Esophagus squamous epithelium (tissue), 5 donors: Measurements from ENCODE around the gene NAA80. TPM values are rescaled to one million over a fixed set of nuclear protein-coding genes. Genes with fewer than 3 reads are reported as not detected.

ENCODE experiments used
- DNase-seq: peaks from one replicate; lab custom pipeline; 2025; lab: John Stamatoyannopoulos, UW
- H3K27ac ChIP-seq, 4 donors: fragments of 200-600 bp; sonication (generic); one replicate each; pipeline ENCODE4 v1.5.1; 2016 to 2019; ENCODE audit warnings: mild to moderate bottlenecking in 1 of 4
- H3K27me3 ChIP-seq, 4 donors: fragments of 200-600 bp; sonication (generic); 1 replicate in 3 of 4; 2 replicates in 1 of 4; pipeline versions ENCODE4 v1.5.1 to v1.6.0; 2017 to 2021; ENCODE audit warnings: antibody characterized with exemption in 1 of 4
- H3K36me3 ChIP-seq, 3 donors: fragments of 200-600 bp; sonication (generic); one replicate each; pipeline ENCODE4 v1.5.1; 2016 to 2019
- H3K4me1 ChIP-seq, 3 donors: fragments of 200-600 bp; sonication (generic); one replicate each; pipeline ENCODE4 v1.5.1; 2017 to 2019
- H3K4me3 ChIP-seq, 4 donors: fragments of 200-600 bp; sonication (generic); 1 replicate in 3 of 4; 2 replicates in 1 of 4; pipeline ENCODE4 v1.5.1; 2016 to 2019; ENCODE audit warnings: mild to moderate bottlenecking in 2 of 4, moderate library complexity in 1 of 4
- H3K9me3 ChIP-seq, 3 donors: fragments of 200-600 bp; sonication (generic); one replicate each; pipeline ENCODE4 v1.5.1; 2016 to 2019
- POLR2A ChIP-seq, 4 donors: fragments of 450-650 bp; IDR thresholded peaks; one replicate each; pipeline ENCODE4 v1.6.1; 2017; ENCODE audit warnings: antibody characterized with exemption in 4 of 4, mild to moderate bottlenecking in 4 of 4, moderate library complexity in 3 of 4
- WGBS, 2 donors: methylation state at CpG; one replicate each; pipeline ENCODE4 v1.1.5; 2018; 5-methylcytosine and 5-hydroxymethylcytosine counted together
- intact Hi-C: fragments of 100-400 bp; cut with DNase I; formaldehyde crosslinking; loops from one replicate; pipeline ENCODE4 v1.15.0; 2022
- total RNA-seq, 4 donors: library from RNA; depleted of rRNA; stranded (reverse); fragments of >200 nt; gene quantifications; one replicate each; pipeline ENCODE4 v1.1.0, GENCODE V29; 2016
- TF ChIP-seq, protein P1 (sequence below), 6 experiments: fragments of 450-650 bp in 4 of 6; fragments of 200-600 bp in 2 of 6; sonication (generic) in 2 of 6; IDR thresholded peaks; one replicate each; pipeline ENCODE4 v1.5.1; 2016 to 2019; ENCODE audit warnings: antibody characterized with exemption in 6 of 6, mild to moderate bottlenecking in 4 of 6, moderate library complexity in 4 of 6
- donor health status: DM: yes; HTN: yes; CAD: no.

NAA80 gene
- total RNA-seq, 4 donors from 2014 or later: 6.0 to 16.2 (median 7.7) TPM

DNA sequence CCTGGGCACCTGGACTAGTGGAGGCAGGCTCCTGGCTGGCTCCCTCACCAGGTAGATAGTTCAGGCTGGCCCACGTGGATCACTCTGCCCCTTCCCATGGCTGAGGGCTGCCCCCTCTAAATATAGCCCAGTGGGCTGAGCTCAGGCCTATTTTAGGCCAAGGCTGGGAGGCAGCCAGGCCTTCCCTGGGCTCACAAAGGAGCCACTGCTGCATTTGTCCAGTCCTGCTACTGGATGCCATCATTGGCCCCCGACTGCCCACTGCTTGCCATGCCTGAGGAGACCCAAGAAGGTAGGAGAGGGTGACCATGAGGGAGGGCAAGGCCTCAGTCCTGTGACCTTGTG is 20.4 kb downstream of the NAA80 start, which contains the start of gene LSMEM2:
Gene LSMEM2 (plus strand): TSS at position 208 of the 345 bp plus-strand sequence. CDS start 27 bp downstream, at position 235.
- H3K36me3 ChIP-seq: no peaks in the 10 kb centered on the region
- TF ChIP-seq, protein P1, sequence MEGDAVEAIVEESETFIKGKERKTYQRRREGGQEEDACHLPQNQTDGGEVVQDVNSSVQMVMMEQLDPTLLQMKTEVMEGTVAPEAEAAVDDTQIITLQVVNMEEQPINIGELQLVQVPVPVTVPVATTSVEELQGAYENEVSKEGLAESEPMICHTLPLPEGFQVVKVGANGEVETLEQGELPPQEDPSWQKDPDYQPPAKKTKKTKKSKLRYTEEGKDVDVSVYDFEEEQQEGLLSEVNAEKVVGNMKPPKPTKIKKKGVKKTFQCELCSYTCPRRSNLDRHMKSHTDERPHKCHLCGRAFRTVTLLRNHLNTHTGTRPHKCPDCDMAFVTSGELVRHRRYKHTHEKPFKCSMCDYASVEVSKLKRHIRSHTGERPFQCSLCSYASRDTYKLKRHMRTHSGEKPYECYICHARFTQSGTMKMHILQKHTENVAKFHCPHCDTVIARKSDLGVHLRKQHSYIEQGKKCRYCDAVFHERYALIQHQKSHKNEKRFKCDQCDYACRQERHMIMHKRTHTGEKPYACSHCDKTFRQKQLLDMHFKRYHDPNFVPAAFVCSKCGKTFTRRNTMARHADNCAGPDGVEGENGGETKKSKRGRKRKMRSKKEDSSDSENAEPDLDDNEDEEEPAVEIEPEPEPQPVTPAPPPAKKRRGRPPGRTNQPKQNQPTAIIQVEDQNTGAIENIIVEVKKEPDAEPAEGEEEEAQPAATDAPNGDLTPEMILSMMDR (IDR thresholded peaks at IDR 0.05): no peak
- no peak for TF ChIP-seq POLR2A (IDR thresholded peaks at IDR 0.05)
- peaks cover 0 to 33% (median 1%) of the 10 kb centered on the region in 4 donors for H3K27me3 ChIP-seq
- peaks cover 0 to 29% (median 12%) of the 10 kb centered on the region in 3 donors for H3K4me1 ChIP-seq
- no peaks in the 10 kb centered on the region for H3K9me3 ChIP-seq
- intact Hi-C loops: loop anchor here (10.0 kb wide), 1 partner anchor 46 kb away; the partner anchor contains the start of genes HYAL2 and TUSC2
- no peak within 1 kb of the TSS for H3K4me3 ChIP-seq
- WGBS, 2 donors: no CpG with 5 or more reads among the region's 2 CpGs
- no peak within 1 kb of the TSS for H3K27ac ChIP-seq
- no peak for DNase-seq

DNA sequence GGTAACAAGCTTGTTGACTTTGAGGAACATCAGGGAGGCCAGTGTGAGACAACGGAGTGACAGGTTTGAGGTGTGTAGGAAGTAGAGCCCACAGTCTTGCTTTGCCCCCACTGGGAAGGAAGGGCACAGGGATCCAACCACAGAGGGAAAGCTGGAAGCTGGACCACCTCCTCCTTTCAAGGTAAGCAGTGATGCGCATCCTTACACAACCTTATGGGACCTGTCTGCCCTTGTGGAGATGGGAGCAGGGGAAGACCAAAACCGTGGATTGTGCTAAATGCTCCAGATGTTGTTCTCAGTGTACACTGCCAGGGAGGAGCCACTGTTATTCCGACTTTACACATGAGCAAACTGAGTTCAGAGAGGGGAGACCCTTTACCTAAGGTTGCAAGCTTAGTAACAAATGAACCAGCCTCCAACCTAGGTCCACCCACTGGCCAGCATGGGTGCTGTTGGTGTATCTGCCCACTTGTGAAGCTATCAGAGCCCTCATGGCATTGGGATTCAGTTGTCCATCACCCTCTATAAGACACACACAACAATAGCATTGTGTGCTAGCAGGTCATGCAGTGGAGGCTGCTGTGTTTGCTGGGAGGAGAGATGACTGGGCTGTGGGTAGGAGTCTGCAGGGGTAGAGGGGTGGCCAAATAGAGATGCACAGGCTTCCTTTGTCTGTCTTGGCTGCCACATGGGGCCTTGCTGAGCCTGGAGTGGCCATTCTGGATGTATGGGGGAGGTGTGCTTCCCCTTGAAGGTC is 20.9 kb downstream of the NAA80 start:
- no peaks in the 10 kb centered on the region for H3K9me3 ChIP-seq
- TF ChIP-seq POLR2A (IDR thresholded peaks at IDR 0.05): no peak
- TF ChIP-seq, protein P1 (IDR thresholded peaks at IDR 0.05): no peak
- no peak overlapping the region for H3K4me3 ChIP-seq
- peaks cover 4 to 34% (median 18%) of the 10 kb centered on the region in 3 donors for H3K4me1 ChIP-seq
- 67 to 78% methylated on average over 3 to 4 of the region's 4 CpGs for WGBS, 2 donors
- no peak overlapping the region for H3K27ac ChIP-seq
- DNase-seq: no peak
- H3K27me3 ChIP-seq: peaks cover 0 to 39% (median 3%) of the 10 kb centered on the region in 4 donors
- H3K36me3 ChIP-seq: no peaks in the 10 kb centered on the region
- intact Hi-C loops: loop anchor here (10.0 kb wide), 1 partner anchor 46 kb away; the partner anchor contains the start of genes HYAL2 and TUSC2

DNA sequence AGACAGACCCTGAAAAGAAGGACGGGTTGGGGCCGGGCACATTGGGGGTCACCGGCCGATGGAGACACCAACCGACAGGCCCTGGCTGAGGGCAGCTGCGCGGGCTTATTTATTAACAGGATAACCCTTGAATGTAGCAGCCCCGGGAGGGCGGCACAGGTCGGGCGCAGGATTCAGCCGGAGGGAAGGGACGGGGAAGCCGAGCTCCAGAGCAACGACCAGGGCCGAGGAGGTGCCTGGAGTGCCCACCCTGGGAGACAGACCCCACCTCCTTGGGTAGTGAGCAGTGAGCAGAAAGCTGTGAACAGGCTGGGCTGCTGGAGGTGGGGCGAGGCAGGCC is 22.5 kb downstream of the NAA80 start:
- peaks cover 11 to 47% (median 26%) of the 10 kb centered on the region in 3 donors for H3K4me1 ChIP-seq
- H3K36me3 ChIP-seq: no peaks in the 10 kb centered on the region
- H3K27me3 ChIP-seq: peaks cover 0 to 40% (median 3%) of the 10 kb centered on the region in 4 donors
- DNase-seq: no peak
- intact Hi-C loops: loop anchor here (10.0 kb wide), 1 partner anchor 48 kb away; the partner anchor contains the start of genes HYAL2 and TUSC2
- WGBS, 2 donors: 76 to 77% methylated on average over 8 to 13 of the region's 17 CpGs
- H3K4me3 ChIP-seq: no peak overlapping the region
- H3K27ac ChIP-seq: no peak overlapping the region
- TF ChIP-seq, protein P1 (IDR thresholded peaks at IDR 0.05): no peak
- TF ChIP-seq POLR2A (IDR thresholded peaks at IDR 0.05): no peak
- H3K9me3 ChIP-seq: no peaks in the 10 kb centered on the region

DNA sequence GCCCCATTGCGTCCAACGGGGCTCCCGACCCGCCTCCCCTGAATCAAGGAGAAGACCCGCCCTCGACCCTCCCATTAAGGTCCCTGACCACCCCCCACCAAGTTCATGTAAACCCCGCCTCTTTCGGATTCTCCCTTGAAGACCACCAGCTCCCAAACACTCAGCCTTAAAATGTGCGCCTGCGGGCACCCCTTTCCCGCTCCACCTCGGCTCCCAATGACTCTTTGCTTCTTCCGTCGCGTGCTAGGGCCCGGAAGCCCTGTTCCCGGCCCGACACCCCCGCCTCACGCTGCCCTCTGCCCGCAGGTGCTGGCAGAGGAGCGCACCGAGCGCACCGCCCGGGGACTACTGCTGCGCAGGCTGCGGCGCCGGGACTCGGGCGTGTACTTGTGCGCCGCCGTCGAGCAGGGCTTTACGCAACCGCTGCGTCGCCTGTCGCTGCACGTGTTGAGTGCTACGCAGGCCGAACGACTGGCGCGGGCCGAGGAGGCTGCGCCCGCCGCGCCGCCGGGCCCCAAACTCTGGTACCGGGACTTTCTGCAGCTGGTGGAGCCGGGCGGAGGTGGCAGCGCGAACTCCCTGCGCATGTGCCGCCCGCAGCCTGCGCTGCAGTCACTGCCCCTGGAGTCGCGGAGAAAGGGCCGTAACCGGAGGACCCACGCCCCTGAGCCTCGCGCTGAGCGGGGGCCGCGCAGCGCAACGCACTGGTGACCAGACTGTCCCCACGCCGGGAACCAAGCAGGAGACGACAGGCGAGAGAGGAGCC is 23.0 kb downstream of the NAA80 start:
- H3K4me1 ChIP-seq: peaks cover 11 to 52% (median 26%) of the 10 kb centered on the region in 3 donors
- H3K27ac ChIP-seq: no peak overlapping the region
- no peaks in the 10 kb centered on the region for H3K9me3 ChIP-seq
- H3K4me3 ChIP-seq: no peak overlapping the region
- H3K27me3 ChIP-seq: peaks cover 0 to 40% (median 3%) of the 10 kb centered on the region in 4 donors
- intact Hi-C loops: loop anchor here (10.0 kb wide), 1 partner anchor 49 kb away; the partner anchor contains the start of genes HYAL2 and TUSC2
- WGBS, 2 donors: 59 to 81% methylated on average over 8 to 12 of the region's 79 CpGs
- TF ChIP-seq, protein P1 (IDR thresholded peaks at IDR 0.05): no peak
- TF ChIP-seq POLR2A (IDR thresholded peaks at IDR 0.05): no peak
- H3K36me3 ChIP-seq: no peaks in the 10 kb centered on the region
- DNase-seq: no peak
